Measurements from ENCODE around the gene ASB1.

DNA sequence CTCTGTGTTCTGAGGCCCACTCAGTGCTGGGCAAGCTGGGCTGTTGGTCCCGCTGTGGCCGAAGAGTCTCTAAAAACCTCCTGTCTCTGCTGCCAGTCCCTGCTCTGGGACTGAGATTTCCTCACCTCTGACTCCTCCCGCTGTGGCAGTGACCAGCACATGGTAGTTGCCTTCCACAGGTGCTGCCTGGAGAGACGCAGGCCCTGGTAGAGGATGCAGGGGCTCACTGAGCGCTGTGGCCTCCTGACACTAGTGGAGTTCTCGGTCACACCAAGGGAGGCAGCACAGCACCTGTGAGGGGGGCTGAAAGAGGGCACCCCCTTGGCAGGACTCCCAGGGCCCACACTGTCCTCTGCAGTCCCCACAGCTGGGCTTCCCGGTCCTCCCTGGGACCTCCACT is 3.8 kb upstream of the ASB1 start:
- no peak for TF ChIP-seq POLR2A (IDR thresholded peaks at IDR 0.05)
- TF ChIP-seq, protein P1, sequence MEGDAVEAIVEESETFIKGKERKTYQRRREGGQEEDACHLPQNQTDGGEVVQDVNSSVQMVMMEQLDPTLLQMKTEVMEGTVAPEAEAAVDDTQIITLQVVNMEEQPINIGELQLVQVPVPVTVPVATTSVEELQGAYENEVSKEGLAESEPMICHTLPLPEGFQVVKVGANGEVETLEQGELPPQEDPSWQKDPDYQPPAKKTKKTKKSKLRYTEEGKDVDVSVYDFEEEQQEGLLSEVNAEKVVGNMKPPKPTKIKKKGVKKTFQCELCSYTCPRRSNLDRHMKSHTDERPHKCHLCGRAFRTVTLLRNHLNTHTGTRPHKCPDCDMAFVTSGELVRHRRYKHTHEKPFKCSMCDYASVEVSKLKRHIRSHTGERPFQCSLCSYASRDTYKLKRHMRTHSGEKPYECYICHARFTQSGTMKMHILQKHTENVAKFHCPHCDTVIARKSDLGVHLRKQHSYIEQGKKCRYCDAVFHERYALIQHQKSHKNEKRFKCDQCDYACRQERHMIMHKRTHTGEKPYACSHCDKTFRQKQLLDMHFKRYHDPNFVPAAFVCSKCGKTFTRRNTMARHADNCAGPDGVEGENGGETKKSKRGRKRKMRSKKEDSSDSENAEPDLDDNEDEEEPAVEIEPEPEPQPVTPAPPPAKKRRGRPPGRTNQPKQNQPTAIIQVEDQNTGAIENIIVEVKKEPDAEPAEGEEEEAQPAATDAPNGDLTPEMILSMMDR (IDR thresholded peaks at IDR 0.05) = no peak
